ENCODE results near the gene LCMT1.

- TF ChIP-seq, protein P1, sequence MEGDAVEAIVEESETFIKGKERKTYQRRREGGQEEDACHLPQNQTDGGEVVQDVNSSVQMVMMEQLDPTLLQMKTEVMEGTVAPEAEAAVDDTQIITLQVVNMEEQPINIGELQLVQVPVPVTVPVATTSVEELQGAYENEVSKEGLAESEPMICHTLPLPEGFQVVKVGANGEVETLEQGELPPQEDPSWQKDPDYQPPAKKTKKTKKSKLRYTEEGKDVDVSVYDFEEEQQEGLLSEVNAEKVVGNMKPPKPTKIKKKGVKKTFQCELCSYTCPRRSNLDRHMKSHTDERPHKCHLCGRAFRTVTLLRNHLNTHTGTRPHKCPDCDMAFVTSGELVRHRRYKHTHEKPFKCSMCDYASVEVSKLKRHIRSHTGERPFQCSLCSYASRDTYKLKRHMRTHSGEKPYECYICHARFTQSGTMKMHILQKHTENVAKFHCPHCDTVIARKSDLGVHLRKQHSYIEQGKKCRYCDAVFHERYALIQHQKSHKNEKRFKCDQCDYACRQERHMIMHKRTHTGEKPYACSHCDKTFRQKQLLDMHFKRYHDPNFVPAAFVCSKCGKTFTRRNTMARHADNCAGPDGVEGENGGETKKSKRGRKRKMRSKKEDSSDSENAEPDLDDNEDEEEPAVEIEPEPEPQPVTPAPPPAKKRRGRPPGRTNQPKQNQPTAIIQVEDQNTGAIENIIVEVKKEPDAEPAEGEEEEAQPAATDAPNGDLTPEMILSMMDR (conservative IDR thresholded peaks at IDR 0.05; ENCODE audit: low read depth, low read length), result no peak
- TF ChIP-seq EZH2 (IDR thresholded peaks at IDR 0.05; ENCODE audit: low read length, unreplicated experiment), result no peak
Measured at GRCh38 chr16:25199457-25199856, 87.9 kb downstream of the LCMT1 start.
